Cardiac fibroblast (primary cell): ENCODE results near the gene TMEM200A.

Experiments
- DNase-seq, 2 donors: peaks; one replicate each; pipeline versions ENCODE4 v3.0.0 to v3.0.0-alpha.2; 2010; ENCODE audit warnings: low read depth in 2 of 2
- H3K4me3 ChIP-seq, 2 donors: replicated peaks in 1 of 2; 1 replicate in 1 of 2; 2 replicates in 1 of 2; pipeline ENCODE4 v1.5.1; 2011; ENCODE audit warnings: low read depth in 2 of 2, low read length in 2 of 2, mild to moderate bottlenecking in 2 of 2, moderate library complexity in 1 of 2
- CTCF ChIP-seq: IDR thresholded peaks from one replicate; pipeline ENCODE4 v1.5.1; 2011; ENCODE audit warnings: low read depth, mild to moderate bottlenecking, low read length, inconsistent platforms

TMEM200A gene

GRCh38 chr6:130354322-130354721 is 11.5 kb upstream of the TMEM200A start:
- no peak for DNase-seq
- H3K4me3 ChIP-seq, result no peak overlapping the region
- TF ChIP-seq CTCF, result no peak

- H3K4me3 ChIP-seq, result no peak overlapping the region
- no peak for TF ChIP-seq CTCF
- DNase-seq, result no peak
Observed at GRCh38 chr6:130355572-130355971, 10.2 kb upstream of the TMEM200A start.

- DNase-seq, result no peak
- no peak for TF ChIP-seq CTCF
Observed at GRCh38 chr6:130357436-130357835, 8.4 kb upstream of the TMEM200A start.

GRCh38 chr6:130359736-130360135 is 6.1 kb upstream of the TMEM200A start:
- DNase-seq, result no peak

More at GRCh38 chr6:130357436-130357835, 8.4 kb upstream of the TMEM200A start:
- no peak overlapping the region for H3K4me3 ChIP-seq

GRCh38 chr6:130362128-130362527 is 3.7 kb upstream of the TMEM200A start:
- no peak overlapping the region for H3K4me3 ChIP-seq
- no peak for TF ChIP-seq CTCF
- peak in 1 of 2 donors; percentile 11 for DNase-seq

More at GRCh38 chr6:130359736-130360135, 6.1 kb upstream of the TMEM200A start:
- H3K4me3 ChIP-seq, result no peak overlapping the region
- no peak for TF ChIP-seq CTCF

- no peak overlapping the region for H3K4me3 ChIP-seq
- DNase-seq, result no peak
Observed at GRCh38 chr6:130364224-130364780, 1.5 kb upstream of the TMEM200A start.

More at GRCh38 chr6:130364224-130364780, 1.5 kb upstream of the TMEM200A start:
- TF ChIP-seq CTCF, result no peak
